H1 (cell line): ENCODE measurements around the gene SLC25A6. TPM values are rescaled to one million over a fixed set of nuclear protein-coding genes. Genes with fewer than 3 reads are reported as not detected.

Experiments used
- KDM4A ChIP-seq: IDR thresholded peaks from one replicate; pipeline ENCODE4 v1.7.1; 2012; ENCODE audit warnings: low read depth, mild to moderate bottlenecking, moderate library complexity, low read length, inconsistent platforms; ENCODE audit not compliant: severe bottlenecking
- RFX5 ChIP-seq: IDR thresholded peaks from 2 replicates; pipeline ENCODE4 v1.6.1; 2011; ENCODE audit warnings: low read depth, low read length, improper control_type of control experiment, borderline replicate concordance
- polyA plus RNA-seq, 7 experiments: library from polyadenylated mRNA; depleted of rRNA in 3 of 7; stranded (reverse) in 5 of 7; unstranded in 2 of 7; fragments of >200 nt in 5 of 7; fragments of 200-250 nt in 2 of 7; gene quantifications; 1 replicate in 5 of 7; 2 replicates in 1 of 7; 4 replicates in 1 of 7; pipeline versions ENCODE4 v1.2.1 to v1.2.3, GENCODE V29; 2011 to 2013; ENCODE audit warnings: missing spikeins in 2 of 7, mixed read lengths in 2 of 7
- total RNA-seq: library from RNA; stranded (reverse); fragmentation: NEBNext Ultra II Directional; extraction: Animal tissue kit (Norgen Biotek cat#: 25700); gene quantifications from 2 replicates; pipeline ENCODE4 v1.2.1, GENCODE V29; 2021

SLC25A6 gene
- total and polyA plus RNA-seq, 2 of the 8 experiments (the other 6 are each of a cell fraction or from before 2014, with no cell fraction given): 487 to 1,220 TPM

DNA sequence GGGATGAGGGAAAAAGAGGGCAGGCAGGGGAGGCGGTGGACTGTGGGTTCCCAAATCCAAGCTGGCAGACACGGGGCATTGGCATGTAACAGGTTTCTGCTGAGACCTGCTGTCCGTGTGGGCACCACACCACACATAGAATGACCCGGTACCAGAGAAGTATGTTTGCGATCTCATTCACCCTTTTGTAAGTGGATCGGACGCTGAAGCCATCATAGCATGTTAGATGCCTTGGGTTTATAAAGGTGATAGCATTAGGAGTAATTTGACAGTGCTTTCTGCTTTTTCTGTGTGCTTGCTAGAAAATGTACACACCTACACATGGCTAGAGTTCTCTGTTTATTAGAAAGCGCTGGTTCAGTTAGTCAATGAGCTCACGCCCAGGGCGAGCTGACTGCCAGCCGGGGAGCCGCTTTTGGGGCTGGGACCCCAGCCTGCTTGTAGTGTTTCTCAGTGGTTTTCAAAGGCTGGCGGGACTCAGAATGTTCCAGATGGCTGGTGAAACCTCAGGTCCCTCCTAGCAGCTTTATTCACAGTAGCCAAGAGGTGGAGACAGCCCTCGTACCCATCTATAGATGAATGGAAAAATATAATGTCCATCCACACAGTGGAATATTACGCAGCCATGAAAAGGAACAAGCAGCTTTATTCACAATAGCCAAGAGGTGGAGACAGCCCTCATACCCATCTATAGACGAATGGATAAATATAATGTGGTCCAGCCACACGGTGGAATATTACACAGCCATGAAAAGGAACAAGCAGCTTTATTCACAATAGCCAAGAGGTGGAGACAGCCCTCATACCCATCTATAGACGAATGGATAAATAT, 54.7 kb downstream of the SLC25A6 start (continued):
- TF ChIP-seq KDM4A (no peak), RFX5 (no peak)
